GM12865 (cell line): ENCODE results near the gene FOXJ1.

ENCODE experiments used
- DNase-seq: peaks from one replicate; pipeline ENCODE4 v3.0.0; 2010; ENCODE audit warnings: low read depth
- H3K4me3 ChIP-seq: 2 replicates; pipeline ENCODE4 v1.5.1; 2011; ENCODE audit warnings: mild to moderate bottlenecking, low read depth, low read length, control low read depth
- TF ChIP-seq, protein P1 (sequence below): IDR thresholded peaks from 2 replicates; pipeline ENCODE4 v1.5.1; 2011; ENCODE audit warnings: low read length, control low read depth, low read depth, inconsistent platforms; ENCODE audit not compliant: insufficient read depth; ENCODE audit errors: missing control alignments

The FOXJ1 gene

DNA sequence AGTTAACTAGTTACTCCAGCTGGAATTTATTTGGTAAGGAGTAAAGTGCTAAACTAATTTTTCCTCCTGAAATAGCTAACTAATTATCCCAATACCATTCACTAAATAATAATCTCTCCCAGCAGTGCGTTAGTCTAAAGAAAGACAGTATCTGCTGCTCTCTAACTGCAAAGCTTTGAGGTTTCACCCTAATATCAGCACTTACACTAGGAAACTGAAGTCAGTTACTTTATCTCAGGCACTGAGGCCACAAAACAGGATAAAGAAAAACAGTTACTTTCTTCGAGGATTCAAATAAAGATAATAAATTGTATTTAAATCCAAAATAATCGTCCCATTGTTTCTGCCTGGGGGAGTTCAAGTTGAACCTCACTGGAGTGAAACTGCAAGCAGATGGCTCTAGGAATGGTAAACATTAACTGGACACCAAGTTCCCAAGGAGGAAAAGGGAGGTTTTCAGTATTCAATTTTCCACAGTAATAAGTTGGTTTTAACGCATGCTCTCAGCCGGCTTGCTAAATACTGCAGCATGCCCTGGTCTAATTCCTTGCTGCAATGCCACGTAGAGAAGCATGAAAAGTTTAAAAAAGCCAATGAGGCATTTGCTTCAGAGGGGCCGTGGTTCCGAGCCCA lies 20.0 kb upstream of the FOXJ1 start:
- no peak for DNase-seq
- no peak overlapping the region for H3K4me3 ChIP-seq
- TF ChIP-seq, protein P1, sequence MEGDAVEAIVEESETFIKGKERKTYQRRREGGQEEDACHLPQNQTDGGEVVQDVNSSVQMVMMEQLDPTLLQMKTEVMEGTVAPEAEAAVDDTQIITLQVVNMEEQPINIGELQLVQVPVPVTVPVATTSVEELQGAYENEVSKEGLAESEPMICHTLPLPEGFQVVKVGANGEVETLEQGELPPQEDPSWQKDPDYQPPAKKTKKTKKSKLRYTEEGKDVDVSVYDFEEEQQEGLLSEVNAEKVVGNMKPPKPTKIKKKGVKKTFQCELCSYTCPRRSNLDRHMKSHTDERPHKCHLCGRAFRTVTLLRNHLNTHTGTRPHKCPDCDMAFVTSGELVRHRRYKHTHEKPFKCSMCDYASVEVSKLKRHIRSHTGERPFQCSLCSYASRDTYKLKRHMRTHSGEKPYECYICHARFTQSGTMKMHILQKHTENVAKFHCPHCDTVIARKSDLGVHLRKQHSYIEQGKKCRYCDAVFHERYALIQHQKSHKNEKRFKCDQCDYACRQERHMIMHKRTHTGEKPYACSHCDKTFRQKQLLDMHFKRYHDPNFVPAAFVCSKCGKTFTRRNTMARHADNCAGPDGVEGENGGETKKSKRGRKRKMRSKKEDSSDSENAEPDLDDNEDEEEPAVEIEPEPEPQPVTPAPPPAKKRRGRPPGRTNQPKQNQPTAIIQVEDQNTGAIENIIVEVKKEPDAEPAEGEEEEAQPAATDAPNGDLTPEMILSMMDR = no peak

DNA sequence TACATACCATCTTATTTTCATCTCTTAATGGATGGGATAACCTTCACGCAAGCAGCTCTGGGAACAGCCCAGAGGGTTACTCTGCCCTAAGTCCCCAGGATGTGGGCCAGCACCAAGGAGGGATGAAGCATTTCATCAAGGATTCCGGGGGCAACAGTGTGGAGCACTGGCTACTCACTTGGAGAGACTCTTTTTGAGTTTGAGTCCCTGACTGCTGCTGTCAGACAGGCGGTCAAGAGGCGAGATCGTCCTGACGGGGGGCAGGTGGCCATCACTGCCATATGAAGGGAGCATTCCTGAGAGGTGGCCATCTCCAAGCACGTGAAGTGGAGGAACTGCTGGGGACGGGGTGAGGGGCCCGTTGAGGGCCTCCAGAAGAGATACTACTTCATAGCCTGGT lies 18.1 kb upstream of the FOXJ1 start:
- TF ChIP-seq, protein P1 = no peak
- no peak overlapping the region for H3K4me3 ChIP-seq
- DNase-seq = no peak

DNA sequence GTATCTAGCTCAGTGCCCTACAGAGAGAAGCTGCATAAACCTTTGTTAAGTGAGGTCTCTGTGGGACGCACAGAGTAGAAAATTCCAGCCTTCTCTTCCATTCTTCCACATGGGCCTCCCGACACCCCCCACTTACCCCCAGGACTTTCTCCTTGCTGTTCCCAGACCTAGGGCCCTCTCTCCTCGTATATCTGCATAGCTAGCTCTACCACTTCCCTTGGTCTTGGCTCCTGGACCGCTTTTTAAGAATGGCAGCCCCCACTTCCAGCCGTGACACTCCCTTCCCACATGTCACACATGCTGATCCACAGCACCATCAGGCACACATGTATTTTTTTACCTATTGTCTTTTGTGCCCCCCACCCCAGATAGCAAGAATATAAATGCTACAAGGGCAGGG lies 16.7 kb upstream of the FOXJ1 start:
- DNase-seq = no peak
- H3K4me3 ChIP-seq = no peak overlapping the region
- TF ChIP-seq, protein P1 = no peak

GRCh38 chr17:76156662-76156991 lies 15.6 kb upstream of the FOXJ1 start:
- TF ChIP-seq, protein P1 = no peak
- DNase-seq = no peak
- no peak overlapping the region for H3K4me3 ChIP-seq

GRCh38 chr17:76155988-76156661 lies 15.1 kb upstream of the FOXJ1 start:
- TF ChIP-seq, protein P1 = no peak
- DNase-seq = no peak

DNA sequence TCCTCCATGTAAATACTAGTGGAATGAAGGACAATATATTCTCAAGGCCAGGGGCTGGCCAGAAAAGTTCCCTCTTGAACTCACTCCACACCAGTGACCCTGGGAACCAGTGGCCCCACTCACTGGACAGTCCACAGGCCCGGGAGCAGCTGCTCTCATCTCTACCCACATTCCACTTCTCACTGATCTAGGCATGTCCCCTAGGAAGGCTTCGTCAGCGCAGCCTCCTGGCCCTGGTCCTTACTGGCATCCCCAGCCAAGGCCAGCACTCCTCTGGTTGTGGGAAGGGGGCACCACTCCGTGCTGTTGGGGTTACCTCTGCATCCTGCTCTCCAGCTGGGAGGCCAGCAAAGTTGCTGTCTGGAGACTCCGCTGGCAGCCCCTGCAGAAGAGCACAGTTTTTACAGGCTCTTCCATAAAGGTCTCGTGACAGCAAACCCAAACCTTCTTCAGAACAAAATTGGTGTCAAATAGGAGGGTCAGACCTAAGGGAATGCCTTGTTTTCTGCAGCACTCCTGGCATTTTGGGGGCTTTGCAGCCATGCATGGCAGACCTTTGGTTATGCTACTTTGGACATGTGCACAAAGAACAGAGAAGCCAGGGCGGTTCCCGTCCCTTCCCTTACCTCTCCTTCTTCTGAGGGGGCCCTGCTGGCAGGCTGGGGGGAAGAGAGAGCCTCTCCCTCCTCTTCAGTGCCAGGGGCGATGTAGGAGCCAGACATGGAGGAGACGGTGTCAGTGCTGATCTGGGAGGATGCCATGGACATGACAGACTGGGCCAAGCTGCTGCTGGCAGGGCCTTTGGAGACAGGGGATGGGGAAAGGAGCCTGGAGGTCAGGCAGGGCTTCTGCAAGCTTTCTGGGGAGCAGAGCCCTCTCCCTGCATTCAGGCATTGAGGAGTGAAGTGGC lies 14.1 kb upstream of the FOXJ1 start:
- TF ChIP-seq, protein P1 = no peak

More at GRCh38 chr17:76155988-76156661, 15.1 kb upstream of the FOXJ1 start:
- H3K4me3 ChIP-seq = no peak overlapping the region

More for the DNA sequence above, 14.1 kb upstream of the FOXJ1 start:
- DNase-seq = no peak
- H3K4me3 ChIP-seq = no peak overlapping the region
